ENCODE measurements around the gene HCAR1. TPM values are rescaled to one million over a fixed set of nuclear protein-coding genes. Genes with fewer than 3 reads are reported as not detected.

The HCAR1 gene
- total RNA-seq, 120 experiments from 2014 or later = 0.07 to 1.1 (median 0.28) TPM; not detected in 19

Other genes with a start within 250 kb of the HCAR1 start
- gene ZCCHC8, start 229.9 kb downstream of the HCAR1 start, total RNA-seq = 10 to 100 TPM; 13.4 to 37.0 (median 23.0) TPM
- 100 to 1,000 TPM in 2 of 120 experiments, 10 to 100 TPM in 118; 61.3 to 108 (median 77.8) TPM for gene RSRC2, start 203.9 kb downstream of the HCAR1 start, total RNA-seq
- gene KNTC1, start 203.6 kb downstream of the HCAR1 start, total RNA-seq = 10 to 100 TPM in 107 of 120 experiments, 1 to 10 TPM in 13; 7.7 to 22.4 (median 13.5) TPM
- 1 to 10 TPM in 5 of 120 experiments, under 1 TPM in 29, not detected in 86; 0.22 to 2.0 (median 0.41) TPM for gene HCAR2, start 27.5 kb downstream of the HCAR1 start, total RNA-seq
- gene HCAR3, start 14.0 kb downstream of the HCAR1 start, total RNA-seq = 1 to 10 TPM in 3 of 120 experiments, under 1 TPM in 33, not detected in 84; 0.19 to 2.5 (median 0.39) TPM
- gene DENR, start 22.0 kb upstream of the HCAR1 start, total RNA-seq = 10 to 100 TPM; 23.3 to 54.9 (median 38.1) TPM
- gene CCDC62, start 43.7 kb upstream of the HCAR1 start, total RNA-seq = 10 to 100 TPM in 4 of 120 experiments, 1 to 10 TPM in 116; 2.9 to 10.5 (median 4.9) TPM
- 100 to 1,000 TPM in 104 of 120 experiments, 10 to 100 TPM in 16; 38.9 to 309 (median 147) TPM for gene HIP1R, start 104.6 kb upstream of the HCAR1 start, total RNA-seq
- 10 to 100 TPM; 15.8 to 35.3 (median 22.0) TPM for gene VPS37B, start 165.3 kb upstream of the HCAR1 start, total RNA-seq
- gene ABCB9, start 235.6 kb upstream of the HCAR1 start, total RNA-seq = 10 to 100 TPM; 26.8 to 86.6 (median 52.6) TPM
- gene OGFOD2, start 244.4 kb upstream of the HCAR1 start, total RNA-seq = 10 to 100 TPM in 119 of 120 experiments, 1 to 10 TPM in 1; 9.6 to 30.5 (median 17.3) TPM
- 100 to 1,000 TPM; 127 to 221 (median 162) TPM for gene ARL6IP4, start 249.8 kb upstream of the HCAR1 start, total RNA-seq

All from dorsolateral prefrontal cortex (tissue), 118 donors.